GM10266 (cell line): ENCODE data around the gene CDYL.

Experiments used
- DNase-seq: peaks from one replicate; pipeline ENCODE4 v3.0.0; 2012; ENCODE audit errors: extremely low spot score
- TF ChIP-seq, protein P1 (sequence below): IDR thresholded peaks from 2 replicates; pipeline ENCODE4 v1.5.1; 2012; ENCODE audit warnings: mild to moderate bottlenecking, low read depth; ENCODE audit not compliant: control insufficient read depth, insufficient read depth; ENCODE audit errors: missing control alignments

The CDYL gene

DNA sequence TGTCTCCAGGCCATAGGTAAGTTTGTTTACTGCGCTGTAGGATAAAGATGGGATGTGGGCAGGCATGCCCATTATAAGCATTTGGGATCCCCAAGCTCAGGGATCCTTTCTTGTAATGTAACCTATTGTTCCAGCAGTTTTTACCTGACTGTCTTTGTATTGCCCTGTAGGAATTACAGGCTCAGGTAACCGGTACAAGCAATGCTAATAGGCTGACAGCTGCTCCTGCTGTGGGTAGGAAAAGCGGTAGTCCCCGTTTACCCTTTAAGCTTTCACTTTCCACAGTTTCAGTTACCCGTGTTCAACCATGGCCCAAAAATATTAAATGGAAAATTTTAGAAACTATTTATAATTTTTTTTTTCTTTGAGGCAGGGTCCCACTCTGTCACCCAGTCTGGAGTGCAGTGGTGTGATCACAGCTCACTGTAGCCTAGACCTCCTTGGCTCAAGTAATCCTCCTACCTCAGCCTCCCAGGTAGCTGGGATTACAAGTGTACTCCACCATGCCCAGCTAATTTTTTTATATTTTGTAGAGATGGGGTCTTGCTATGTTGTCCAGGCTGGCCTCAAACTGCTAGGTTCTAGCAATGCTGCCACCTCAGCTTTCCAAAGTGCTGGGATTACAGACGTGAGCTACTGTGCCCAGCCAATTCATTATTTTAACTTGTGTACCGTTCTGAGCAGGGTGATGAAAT, 108.6 kb downstream of the CDYL start:
- DNase-seq: no peak
- TF ChIP-seq, protein P1, sequence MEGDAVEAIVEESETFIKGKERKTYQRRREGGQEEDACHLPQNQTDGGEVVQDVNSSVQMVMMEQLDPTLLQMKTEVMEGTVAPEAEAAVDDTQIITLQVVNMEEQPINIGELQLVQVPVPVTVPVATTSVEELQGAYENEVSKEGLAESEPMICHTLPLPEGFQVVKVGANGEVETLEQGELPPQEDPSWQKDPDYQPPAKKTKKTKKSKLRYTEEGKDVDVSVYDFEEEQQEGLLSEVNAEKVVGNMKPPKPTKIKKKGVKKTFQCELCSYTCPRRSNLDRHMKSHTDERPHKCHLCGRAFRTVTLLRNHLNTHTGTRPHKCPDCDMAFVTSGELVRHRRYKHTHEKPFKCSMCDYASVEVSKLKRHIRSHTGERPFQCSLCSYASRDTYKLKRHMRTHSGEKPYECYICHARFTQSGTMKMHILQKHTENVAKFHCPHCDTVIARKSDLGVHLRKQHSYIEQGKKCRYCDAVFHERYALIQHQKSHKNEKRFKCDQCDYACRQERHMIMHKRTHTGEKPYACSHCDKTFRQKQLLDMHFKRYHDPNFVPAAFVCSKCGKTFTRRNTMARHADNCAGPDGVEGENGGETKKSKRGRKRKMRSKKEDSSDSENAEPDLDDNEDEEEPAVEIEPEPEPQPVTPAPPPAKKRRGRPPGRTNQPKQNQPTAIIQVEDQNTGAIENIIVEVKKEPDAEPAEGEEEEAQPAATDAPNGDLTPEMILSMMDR: no peak

DNA sequence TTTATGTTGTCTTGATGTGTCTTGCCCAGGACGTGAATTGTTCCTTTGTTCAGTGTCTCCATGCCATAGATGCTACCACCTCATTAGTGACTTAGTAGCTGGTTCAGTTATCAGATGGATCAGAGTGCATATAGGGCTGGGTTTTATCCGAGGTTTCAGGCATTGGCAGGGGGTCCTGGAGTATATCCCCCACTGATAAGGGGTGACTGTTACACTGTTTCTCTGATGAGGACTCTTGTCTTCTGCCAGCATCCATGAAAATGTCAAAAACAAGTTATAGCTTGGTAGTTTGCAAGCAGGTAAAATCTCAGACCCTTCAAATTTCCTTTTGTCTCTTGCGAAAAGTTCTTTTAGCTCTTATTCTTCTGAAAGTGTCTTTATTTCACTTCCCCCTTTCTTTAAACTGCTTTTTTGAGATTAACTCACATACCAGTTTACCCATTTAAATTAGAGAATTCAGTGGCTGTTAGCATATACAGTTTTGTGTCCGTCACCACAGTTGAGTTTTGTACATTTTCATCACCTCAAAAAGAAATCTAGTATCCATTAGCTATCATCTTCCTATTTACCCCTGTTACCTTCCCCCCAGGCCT, 109.2 kb downstream of the CDYL start:
- no peak for DNase-seq
- TF ChIP-seq, protein P1: no peak

DNA sequence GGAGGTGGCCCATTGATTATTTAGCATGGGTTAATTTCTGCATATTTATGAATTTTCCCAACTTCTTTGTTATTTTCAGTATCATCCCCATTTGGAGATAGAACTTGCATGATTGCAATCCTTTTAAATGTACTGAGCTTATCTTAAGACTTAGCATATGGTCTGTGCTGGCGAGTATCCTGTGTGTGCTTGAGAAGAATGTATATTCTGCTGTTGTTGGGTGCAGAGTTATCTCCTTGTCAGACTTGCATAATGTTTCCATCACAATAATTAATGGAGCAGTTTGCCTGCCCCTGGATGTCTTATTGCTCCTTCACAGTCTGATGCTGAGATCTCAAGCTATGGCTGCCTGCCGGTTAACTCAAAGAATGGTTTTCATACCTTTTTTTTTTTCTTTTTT, 112.6 kb downstream of the CDYL start:
- DNase-seq: no peak
- TF ChIP-seq, protein P1: no peak

DNA sequence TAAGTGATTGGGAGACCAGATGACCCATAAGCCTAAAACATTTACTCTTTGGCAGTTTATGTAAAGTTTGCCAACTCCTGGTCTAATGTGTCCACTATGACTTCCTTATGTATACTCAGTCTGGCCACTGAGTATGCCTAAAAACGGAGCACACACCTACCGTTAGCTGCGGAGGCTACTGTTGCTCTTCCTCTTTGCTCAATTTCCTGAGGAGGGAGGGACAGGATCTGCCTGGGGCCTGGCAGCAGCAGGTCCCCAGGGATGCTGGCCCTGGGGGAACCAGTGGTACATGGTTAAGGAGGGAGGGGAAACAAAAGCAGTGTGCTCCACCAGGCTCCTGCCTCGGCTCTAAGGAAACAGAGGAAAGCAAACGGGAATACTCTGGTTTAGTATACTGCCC, 113.5 kb downstream of the CDYL start:
- TF ChIP-seq, protein P1: no peak

DNA sequence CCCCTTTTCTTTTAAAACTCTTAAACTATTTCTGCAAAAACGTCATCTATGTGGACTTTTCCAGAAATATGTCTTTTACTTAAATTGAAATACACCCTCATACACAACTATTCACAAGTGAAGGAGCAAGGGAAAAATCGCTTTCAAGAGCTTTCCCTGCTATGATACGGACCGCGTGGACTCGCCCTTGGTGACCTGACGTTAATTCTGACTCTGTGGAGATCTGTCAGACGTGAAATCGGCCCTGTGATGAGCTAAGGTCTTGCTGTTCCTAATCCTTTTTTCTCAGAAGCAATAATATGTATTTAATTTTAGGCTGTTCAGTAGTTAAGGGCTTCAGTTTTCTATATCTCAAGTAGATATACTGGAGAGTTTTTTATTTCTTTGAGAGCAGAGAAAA, 114.0 kb downstream of the CDYL start:
- DNase-seq: no peak
- TF ChIP-seq, protein P1: no peak

More for the DNA sequence above, 113.5 kb downstream of the CDYL start:
- no peak for DNase-seq

DNA sequence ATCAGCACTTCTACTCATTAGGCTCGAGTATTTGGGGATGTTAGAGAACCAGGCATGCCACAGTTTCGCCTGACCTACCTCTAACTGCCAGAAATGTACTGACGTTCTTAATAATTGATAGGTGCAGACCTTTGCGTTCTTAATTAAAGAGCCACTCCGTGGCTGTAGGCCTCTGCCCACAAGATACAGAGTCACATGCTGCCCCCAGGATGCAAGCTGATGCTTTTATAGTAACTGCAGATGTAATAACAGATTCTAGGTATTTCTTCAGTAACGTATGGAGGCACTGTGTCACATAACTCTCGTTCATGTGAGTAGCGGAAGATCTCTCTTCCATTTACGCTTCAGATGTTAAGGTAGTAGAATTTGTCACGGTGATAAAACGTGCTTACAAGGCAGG, 114.4 kb downstream of the CDYL start:
- TF ChIP-seq, protein P1: no peak
- no peak for DNase-seq

DNA sequence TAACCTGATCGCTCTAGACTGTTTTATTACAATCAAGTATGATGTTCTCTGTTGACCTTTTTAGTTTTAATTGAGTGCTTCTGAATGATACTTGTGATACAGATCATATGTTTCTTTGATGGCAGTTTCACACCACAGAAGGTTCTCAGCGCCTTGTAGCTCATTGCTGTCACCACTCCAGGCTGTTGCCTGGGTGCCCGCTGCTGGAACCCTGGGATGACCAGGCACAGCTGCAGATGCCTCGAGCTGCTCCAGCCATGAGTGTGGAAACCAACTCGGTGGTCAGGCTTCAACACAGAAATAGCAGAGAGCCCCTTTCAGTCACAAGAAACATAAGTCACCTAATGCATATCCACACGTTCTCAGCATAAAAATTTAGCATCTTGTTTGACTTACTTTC, 114.9 kb downstream of the CDYL start:
- TF ChIP-seq, protein P1: no peak
- no peak for DNase-seq
